Bone marrow (tissue), 2 donors: Measurements from ENCODE around the gene OR10J4.
"Not testable (repeated sequence)": the region's sequence is repeated elsewhere in the genome, so short reads cannot be mapped to it uniquely, and the experiment has no call there.

ENCODE experiments used
- DNase-seq, 2 donors: peaks; one replicate each; lab custom pipeline; 2025; lab: John Stamatoyannopoulos, UW

The OR10J4 gene

GRCh38 chr1:159431904-159432303 lies at the start of gene OR10J4:
OR10J4 (plus strand) TSS chr1:159432204.
- no peak for DNase-seq

GRCh38 chr1:159406821-159407220 lies 25.2 kb upstream of the OR10J4 start:
- DNase-seq: no peak

GRCh38 chr1:159408862-159409400 lies 23.1 kb upstream of the OR10J4 start:
- no peak for DNase-seq

- no peak for DNase-seq
Measured at GRCh38 chr1:159421821-159422220, 10.2 kb upstream of the OR10J4 start.

- no peak for DNase-seq
Measured at GRCh38 chr1:159428536-159428935, 3.5 kb upstream of the OR10J4 start.

GRCh38 chr1:159429074-159429861 lies 2.7 kb upstream of the OR10J4 start:
- DNase-seq: no peak

- DNase-seq: no peak
Measured at GRCh38 chr1:159430985-159431384, 1.0 kb upstream of the OR10J4 start.

GRCh38 chr1:159436469-159436868 lies 4.5 kb downstream of the OR10J4 start:
- DNase-seq: no peak

GRCh38 chr1:159439422-159439821 lies 7.4 kb downstream of the OR10J4 start, which contains the start of gene OR10J1:
OR10J1 (plus strand) TSS chr1:159439722; CDS start chr1:159439792, 70 bp downstream.
- no peak for DNase-seq

- DNase-seq: no peak
Measured at GRCh38 chr1:159441360-159441759, 9.4 kb downstream of the OR10J4 start.

GRCh38 chr1:159442428-159442827 lies 10.4 kb downstream of the OR10J4 start:
- no peak for DNase-seq

- DNase-seq: no peak
Measured at GRCh38 chr1:159443066-159443750, 11.2 kb downstream of the OR10J4 start.

GRCh38 chr1:159444511-159444910 lies 12.5 kb downstream of the OR10J4 start:
- DNase-seq: no peak

- DNase-seq: no peak
Measured at GRCh38 chr1:159448181-159448580, 16.2 kb downstream of the OR10J4 start.

GRCh38 chr1:159449605-159450004 lies 17.6 kb downstream of the OR10J4 start:
- DNase-seq: not testable (repeated sequence)

- DNase-seq: no peak
Measured at GRCh38 chr1:159459551-159459950, 27.5 kb downstream of the OR10J4 start.

- DNase-seq: no peak
Measured at GRCh38 chr1:159465191-159465603, 33.2 kb downstream of the OR10J4 start.

GRCh38 chr1:159468321-159468720 lies 36.3 kb downstream of the OR10J4 start:
- no peak for DNase-seq

- DNase-seq: no peak
Measured at GRCh38 chr1:159469921-159470533, 38.0 kb downstream of the OR10J4 start.

GRCh38 chr1:159473335-159473734 lies 41.3 kb downstream of the OR10J4 start:
- no peak for DNase-seq

- DNase-seq: no peak
Measured at GRCh38 chr1:159474926-159475325, 42.9 kb downstream of the OR10J4 start.
